Measurements from ENCODE around the gene MON1A. TPM values are rescaled to one million over a fixed set of nuclear protein-coding genes. Genes with fewer than 3 reads are reported as not detected.
A peak's percentile ranks its signal among the peaks of the same experiment; 100 is the strongest.

MON1A gene
- total RNA-seq, 1 experiment from 2014 or later, result 15.9 TPM

GRCh38 chr3:49886922-49887265 is 42.7 kb downstream of the MON1A start:
- DNase-seq, result no peak
- no peaks in the 10 kb centered on the region for H3K36me3 ChIP-seq (replicated peaks; ENCODE audit: control insufficient read depth, insufficient read depth, low read length)
- no peak overlapping the region for H3K4me3 ChIP-seq (ENCODE audit: insufficient read depth, low read depth, low read length)
- H3K27me3 ChIP-seq (ENCODE audit: control insufficient read depth, insufficient read depth, low read length), result no peaks in the 10 kb centered on the region

GRCh38 chr3:49883998-49884397 is 45.6 kb downstream of the MON1A start:
- Histone ChIP-seq H3K36me3 (replicated peaks; ENCODE audit: control insufficient read depth, insufficient read depth, low read length) (no peaks in the 10 kb centered on the region), H3K4me3 (ENCODE audit: insufficient read depth, low read depth, low read length) (no peak overlapping the region), H3K27me3 (ENCODE audit: control insufficient read depth, insufficient read depth, low read length) (no peaks in the 10 kb centered on the region)
- DNase-seq, result no peak

DNA sequence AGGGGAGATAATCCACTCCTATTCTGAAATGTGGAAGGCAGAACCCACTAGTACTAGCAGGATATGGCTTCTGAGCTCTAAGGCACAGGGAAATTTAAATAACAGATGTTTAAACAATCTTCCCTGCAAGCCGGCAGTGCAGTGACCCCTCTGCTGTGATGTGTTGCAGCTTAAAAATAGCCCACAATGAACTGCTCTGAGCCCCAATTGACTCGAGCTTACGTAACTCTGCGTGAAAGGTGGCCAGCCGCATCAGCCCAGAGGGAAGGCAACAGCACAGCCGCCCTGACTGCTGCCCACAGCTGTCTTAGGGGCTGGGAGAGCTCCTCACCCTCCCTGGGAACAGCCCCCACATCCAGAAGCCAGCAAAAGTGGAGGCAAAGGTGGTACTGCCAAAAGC is 47.4 kb downstream of the MON1A start:
- DNase-seq, result no peak
- Histone ChIP-seq H3K36me3 (replicated peaks; ENCODE audit: control insufficient read depth, insufficient read depth, low read length) (no peaks in the 10 kb centered on the region), H3K27me3 (ENCODE audit: control insufficient read depth, insufficient read depth, low read length) (no peaks in the 10 kb centered on the region), H3K4me3 (ENCODE audit: insufficient read depth, low read depth, low read length) (no peak overlapping the region)

GRCh38 chr3:49880581-49881315 is 48.9 kb downstream of the MON1A start:
- Histone ChIP-seq H3K27me3 (ENCODE audit: control insufficient read depth, insufficient read depth, low read length) (no peaks in the 10 kb centered on the region), H3K4me3 (ENCODE audit: insufficient read depth, low read depth, low read length) (no peak overlapping the region), H3K36me3 (replicated peaks; ENCODE audit: control insufficient read depth, insufficient read depth, low read length) (no peaks in the 10 kb centered on the region)
- peak; percentile 92 for DNase-seq

DNA sequence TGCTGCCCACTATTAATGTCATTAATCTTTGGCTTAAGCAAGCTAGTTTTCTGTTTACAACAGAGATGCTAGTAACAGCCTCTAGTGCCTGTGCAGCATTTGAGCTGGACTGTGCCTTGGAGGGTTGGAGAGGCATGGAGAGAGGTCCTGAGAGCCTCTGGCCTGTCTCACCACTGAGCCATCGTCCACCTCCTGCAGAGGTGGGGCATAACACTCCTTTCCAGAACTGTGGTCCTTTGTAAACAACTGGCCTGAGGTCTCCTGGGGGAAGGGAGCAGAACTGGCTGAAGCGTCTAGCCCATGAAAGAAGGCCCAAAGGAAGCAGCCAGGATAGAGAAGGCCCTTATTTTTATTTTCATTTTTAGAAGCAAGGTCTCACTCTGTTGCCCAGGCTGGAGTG is 49.9 kb downstream of the MON1A start:
- no peaks in the 10 kb centered on the region for H3K36me3 ChIP-seq (replicated peaks; ENCODE audit: control insufficient read depth, insufficient read depth, low read length)
- H3K4me3 ChIP-seq (ENCODE audit: insufficient read depth, low read depth, low read length), result no peak overlapping the region
- no peak for DNase-seq
- H3K27me3 ChIP-seq (ENCODE audit: control insufficient read depth, insufficient read depth, low read length), result no peaks in the 10 kb centered on the region

DNA sequence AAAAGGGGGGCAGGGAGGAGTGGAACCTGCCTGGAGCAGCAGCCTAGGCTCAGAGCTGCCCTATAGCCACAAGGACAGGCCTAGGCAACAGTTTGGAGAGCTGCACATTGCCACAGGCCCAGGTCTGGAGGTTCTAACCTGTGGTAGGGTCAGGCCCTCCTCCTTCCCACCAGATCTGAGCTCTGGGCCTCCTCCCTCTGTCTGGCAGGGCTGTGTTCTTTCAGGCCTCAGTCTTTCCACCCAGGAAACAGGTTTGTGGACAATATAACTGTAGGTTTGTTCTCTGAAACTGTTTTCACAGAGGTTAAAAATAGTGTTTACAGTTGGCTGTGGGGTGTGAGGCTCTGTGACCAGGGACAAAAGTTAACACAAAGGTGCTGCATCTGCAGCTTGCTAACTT is 50.9 kb downstream of the MON1A start:
- no peaks in the 10 kb centered on the region for H3K36me3 ChIP-seq (replicated peaks; ENCODE audit: control insufficient read depth, insufficient read depth, low read length)
- H3K27me3 ChIP-seq (ENCODE audit: control insufficient read depth, insufficient read depth, low read length), result no peaks in the 10 kb centered on the region
- no peak for DNase-seq
- no peak overlapping the region for H3K4me3 ChIP-seq (ENCODE audit: insufficient read depth, low read depth, low read length)

DNA sequence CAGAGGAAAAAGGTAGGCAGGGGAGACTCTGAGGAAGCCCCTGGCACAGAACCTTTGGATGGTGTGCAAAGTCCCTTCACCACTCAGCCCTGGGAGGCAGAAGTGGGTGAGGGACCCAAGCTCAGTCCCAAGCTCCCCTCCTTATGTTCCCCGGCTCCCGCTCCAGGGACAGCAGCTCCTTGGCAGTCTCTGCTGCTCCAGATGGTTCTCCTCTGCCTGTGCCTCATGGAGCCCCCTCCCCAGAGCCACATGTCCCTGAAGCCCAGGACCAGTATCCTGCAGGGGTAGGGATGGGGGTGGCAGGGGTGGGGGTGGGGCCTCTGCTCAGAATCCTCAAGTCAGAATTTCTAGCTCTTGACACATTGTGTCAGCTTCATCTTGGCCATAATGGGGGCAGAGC is 51.9 kb downstream of the MON1A start:
- Histone ChIP-seq H3K27me3 (ENCODE audit: control insufficient read depth, insufficient read depth, low read length) (no peaks in the 10 kb centered on the region), H3K36me3 (replicated peaks; ENCODE audit: control insufficient read depth, insufficient read depth, low read length) (no peaks in the 10 kb centered on the region), H3K4me3 (ENCODE audit: insufficient read depth, low read depth, low read length) (no peak overlapping the region)
- DNase-seq, result no peak

DNA sequence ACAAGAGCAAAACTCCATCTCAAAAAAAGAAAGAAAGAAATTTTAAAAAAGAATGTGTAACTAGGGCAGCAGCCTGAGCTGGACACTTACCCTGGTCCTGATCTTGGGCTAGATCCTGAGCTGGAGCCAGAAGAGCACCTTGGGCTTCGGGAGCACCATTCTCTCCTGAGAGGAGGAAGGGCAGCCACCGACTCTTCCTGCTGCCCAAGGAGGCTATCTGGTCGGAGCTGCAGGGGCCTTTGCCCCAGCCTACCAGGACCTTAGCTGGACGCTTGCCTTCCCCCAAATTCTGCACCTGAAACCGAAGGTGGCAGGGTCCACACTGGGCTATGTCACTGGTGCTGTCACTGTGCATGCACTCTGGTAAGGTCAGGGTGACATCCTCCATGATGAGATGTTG is 53.0 kb downstream of the MON1A start:
- H3K4me3 ChIP-seq (ENCODE audit: insufficient read depth, low read depth, low read length), result no peak overlapping the region
- no peak for DNase-seq
- peaks cover 1% of the 10 kb centered on the region; the same call in 1 of the 2 replicates for H3K27me3 ChIP-seq (ENCODE audit: control insufficient read depth, insufficient read depth, low read length)
- H3K36me3 ChIP-seq (replicated peaks; ENCODE audit: control insufficient read depth, insufficient read depth, low read length), result no peaks in the 10 kb centered on the region

DNA sequence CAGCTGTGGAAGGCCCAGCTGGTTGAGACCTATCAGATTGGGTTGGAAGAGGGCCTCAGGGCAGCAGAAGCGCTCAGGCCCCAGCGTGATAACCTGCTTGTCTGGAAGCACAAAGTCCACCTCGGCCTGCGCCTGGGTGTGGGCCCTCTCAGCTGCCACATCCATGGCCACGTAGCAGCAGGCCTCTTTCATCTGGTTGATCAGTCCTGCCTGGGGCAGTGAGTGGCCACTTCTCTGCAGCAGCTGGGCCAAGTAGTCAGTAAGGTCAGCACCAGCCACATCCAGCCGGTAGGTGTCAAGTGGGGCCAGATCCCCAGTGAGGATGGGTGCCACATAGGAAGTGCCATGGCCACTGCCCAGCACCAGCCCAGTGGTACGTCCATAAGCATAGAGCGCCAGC is 56.0 kb downstream of the MON1A start:
- H3K36me3 ChIP-seq (replicated peaks; ENCODE audit: control insufficient read depth, insufficient read depth, low read length), result no peaks in the 10 kb centered on the region
- H3K27me3 ChIP-seq (ENCODE audit: control insufficient read depth, insufficient read depth, low read length), result peaks cover 5% of the 10 kb centered on the region
- no peak for DNase-seq

GRCh38 chr3:49872801-49873281 is 56.8 kb downstream of the MON1A start:
- H3K27me3 ChIP-seq (ENCODE audit: control insufficient read depth, insufficient read depth, low read length), result peaks cover 7% of the 10 kb centered on the region
- H3K36me3 ChIP-seq (replicated peaks; ENCODE audit: control insufficient read depth, insufficient read depth, low read length), result no peaks in the 10 kb centered on the region
- DNase-seq, result no peak
- H3K4me3 ChIP-seq (ENCODE audit: insufficient read depth, low read depth, low read length), result no peak overlapping the region

More for the DNA sequence above, 56.0 kb downstream of the MON1A start:
- no peak overlapping the region for H3K4me3 ChIP-seq (ENCODE audit: insufficient read depth, low read depth, low read length)

GRCh38 chr3:49871531-49872153 is 58.0 kb downstream of the MON1A start:
- Histone ChIP-seq H3K36me3 (replicated peaks; ENCODE audit: control insufficient read depth, insufficient read depth, low read length) (no peaks in the 10 kb centered on the region), H3K27me3 (ENCODE audit: control insufficient read depth, insufficient read depth, low read length) (peaks cover 7% of the 10 kb centered on the region), H3K4me3 (ENCODE audit: insufficient read depth, low read depth, low read length) (no peak overlapping the region)
- no peak for DNase-seq

DNA sequence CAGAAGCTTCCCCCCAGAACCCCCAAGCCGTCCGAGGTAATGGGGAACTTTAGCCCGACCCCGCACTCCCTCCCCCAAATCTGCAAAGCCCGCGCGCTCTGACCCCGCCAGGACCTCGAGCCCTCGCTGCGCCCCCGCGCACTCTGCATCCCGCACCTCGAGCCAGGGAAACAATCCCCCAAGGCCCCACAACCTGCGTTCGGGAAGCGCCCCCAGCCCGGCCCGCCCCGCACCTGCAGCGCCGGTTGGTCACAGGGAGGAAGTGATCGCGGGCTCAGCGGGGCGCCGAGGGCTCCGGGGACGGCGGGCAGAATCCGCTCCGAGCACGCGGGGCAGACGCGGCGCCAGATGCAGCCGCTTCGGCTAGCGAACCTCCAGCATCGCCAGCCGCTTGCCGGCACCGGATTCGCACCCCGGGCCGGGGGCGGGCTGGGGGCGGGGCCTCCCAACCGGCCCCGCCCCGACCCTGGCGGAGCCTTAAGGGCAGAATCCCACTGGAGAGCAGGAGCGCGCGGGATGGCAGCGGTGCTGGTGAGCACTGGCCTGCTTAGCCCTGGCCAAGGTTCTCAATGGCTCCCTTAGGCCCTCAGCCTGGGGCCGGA is 60.0 kb downstream of the MON1A start, which contains the start of gene CAMKV:
TSS of gene CAMKV (minus strand) at position 382 of the 602 bp plus-strand sequence. CDS start 7,518 bp downstream, outside the sequence.
- H3K27me3 ChIP-seq (ENCODE audit: control insufficient read depth, insufficient read depth, low read length), result peaks cover 7% of the 10 kb centered on the region
- H3K36me3 ChIP-seq (replicated peaks; ENCODE audit: control insufficient read depth, insufficient read depth, low read length), result no peaks in the 10 kb centered on the region
- DNase-seq, result peak; percentile 96
- H3K4me3 ChIP-seq (ENCODE audit: insufficient read depth, low read depth, low read length), result peak within 1 kb of the TSS; percentile 75

- H3K4me3 ChIP-seq (ENCODE audit: insufficient read depth, low read depth, low read length), result peak overlapping the region; percentile 75
- peak; percentile 95 for DNase-seq
Observed at GRCh38 chr3:49868862-49869466, 60.6 kb downstream of the MON1A start.

DNA sequence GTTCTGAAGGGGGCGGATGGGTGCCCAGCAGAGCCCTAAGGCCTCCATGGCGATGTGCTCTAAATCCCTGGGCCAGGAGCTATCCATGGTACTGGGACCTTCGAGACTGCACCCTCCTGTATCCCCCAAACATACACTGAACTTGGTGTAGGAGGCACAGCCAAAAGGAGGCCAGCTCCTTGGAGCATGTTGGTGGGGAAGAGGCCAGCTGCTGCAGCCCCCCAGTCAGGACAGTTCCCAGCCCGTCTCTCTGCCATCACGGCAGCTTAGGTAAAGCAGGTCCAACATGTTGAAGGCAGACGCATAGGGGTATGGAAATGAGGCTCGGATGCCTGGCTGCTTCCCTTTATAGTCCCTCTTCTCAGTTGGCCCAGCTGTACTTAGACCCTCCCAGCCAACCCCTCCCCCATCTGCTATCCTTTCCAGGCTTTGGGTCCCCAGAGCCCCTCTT is 61.7 kb downstream of the MON1A start:
- Histone ChIP-seq H3K36me3 (replicated peaks; ENCODE audit: control insufficient read depth, insufficient read depth, low read length) (no peaks in the 10 kb centered on the region), H3K4me3 (ENCODE audit: insufficient read depth, low read depth, low read length) (no peak overlapping the region), H3K27me3 (ENCODE audit: control insufficient read depth, insufficient read depth, low read length) (peaks cover 7% of the 10 kb centered on the region)
- peak; percentile 89 for DNase-seq

More at GRCh38 chr3:49868862-49869466, 60.6 kb downstream of the MON1A start:
- no peaks in the 10 kb centered on the region for H3K36me3 ChIP-seq (replicated peaks; ENCODE audit: control insufficient read depth, insufficient read depth, low read length)
- peaks cover 7% of the 10 kb centered on the region for H3K27me3 ChIP-seq (ENCODE audit: control insufficient read depth, insufficient read depth, low read length)

Data from H7 (cell line).